Left forelimb (tissue), 1 donor: ENCODE measurements around the gene HSPG2.

Experiments
- DNase-seq: peaks from one replicate; pipeline ENCODE4 v3.0.0-alpha.2; 2018; ENCODE audit warnings: low spot score

HSPG2 gene

GRCh38 chr1:21879928-21880618 is 57.0 kb downstream of the HSPG2 start:
- DNase-seq = no peak

- DNase-seq = no peak
These were observed 58.2 kb downstream of the HSPG2 start for GRCh38 chr1:21878840-21879478.

- DNase-seq = no peak
These were observed 58.9 kb downstream of the HSPG2 start for GRCh38 chr1:21878009-21878773.

- DNase-seq = no peak
These were observed 60.8 kb downstream of the HSPG2 start for GRCh38 chr1:21876267-21876666.

GRCh38 chr1:21875621-21876063 is 61.5 kb downstream of the HSPG2 start:
- no peak for DNase-seq

- DNase-seq = no peak
These were observed 62.1 kb downstream of the HSPG2 start for GRCh38 chr1:21874778-21875547.

GRCh38 chr1:21874328-21874727 is 62.8 kb downstream of the HSPG2 start:
- no peak for DNase-seq

- DNase-seq = no peak
These were observed 63.3 kb downstream of the HSPG2 start for GRCh38 chr1:21873761-21874160.

GRCh38 chr1:21873174-21873573 is 63.9 kb downstream of the HSPG2 start:
- no peak for DNase-seq

GRCh38 chr1:21872445-21873079 is 64.5 kb downstream of the HSPG2 start:
- DNase-seq = no peak

- no peak for DNase-seq
These were observed 65.2 kb downstream of the HSPG2 start for GRCh38 chr1:21871943-21872342.

- DNase-seq = no peak
These were observed 66.5 kb downstream of the HSPG2 start for GRCh38 chr1:21870611-21871010.

- no peak for DNase-seq
These were observed 67.4 kb downstream of the HSPG2 start for GRCh38 chr1:21869620-21870121.

GRCh38 chr1:21868941-21869454 is 68.1 kb downstream of the HSPG2 start:
- no peak for DNase-seq

- no peak for DNase-seq
These were observed 68.6 kb downstream of the HSPG2 start for GRCh38 chr1:21868482-21868881.

GRCh38 chr1:21867451-21867996 is 69.6 kb downstream of the HSPG2 start:
- no peak for DNase-seq

- DNase-seq = no peak
These were observed 70.4 kb downstream of the HSPG2 start for GRCh38 chr1:21866707-21867043.

- no peak for DNase-seq
These were observed 71.0 kb downstream of the HSPG2 start for GRCh38 chr1:21865943-21866706.

GRCh38 chr1:21865609-21865942 is 71.5 kb downstream of the HSPG2 start:
- no peak for DNase-seq

GRCh38 chr1:21864730-21865129 is 72.4 kb downstream of the HSPG2 start:
- DNase-seq = no peak

- no peak for DNase-seq
These were observed 73.1 kb downstream of the HSPG2 start for GRCh38 chr1:21863981-21864380.
